Loucy (cell line): ENCODE measurements around the gene PPP3CA.

Experiments used
- EZH2phosphoT487 ChIP-seq: fragments of 200-600 bp; IDR thresholded peaks from 2 replicates; pipeline ENCODE4 v1.6.1; 2018; ENCODE audit warnings: antibody characterized with exemption, mild to moderate bottlenecking, moderate library complexity, borderline replicate concordance
- TF ChIP-seq, protein P1 (sequence below): fragments of 200-600 bp; sonication (generic); conservative IDR thresholded peaks from 2 replicates; pipeline ENCODE4 v1.5.1; 2014; ENCODE audit warnings: mild to moderate bottlenecking, antibody characterized with exemption, low read length

DNA sequence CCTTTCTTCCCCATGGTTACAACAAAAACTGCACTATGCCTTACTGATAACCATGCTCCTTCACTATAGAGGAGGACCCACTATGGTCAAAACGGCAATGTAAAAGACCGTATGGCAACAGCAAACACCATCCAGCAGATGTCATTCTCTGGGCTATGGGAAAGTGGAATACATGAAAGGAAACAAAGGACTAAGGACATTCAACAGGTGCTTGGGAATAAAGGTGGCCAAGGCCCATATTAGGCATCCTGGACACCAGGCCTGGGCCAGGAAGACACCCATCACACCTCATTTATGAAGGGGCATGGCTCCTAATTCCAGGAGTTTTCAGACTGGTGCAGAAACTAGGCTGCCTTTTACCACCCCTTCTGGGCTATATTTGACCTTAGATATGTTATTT is 268.4 kb downstream of the PPP3CA start:
- TF ChIP-seq, protein P1, sequence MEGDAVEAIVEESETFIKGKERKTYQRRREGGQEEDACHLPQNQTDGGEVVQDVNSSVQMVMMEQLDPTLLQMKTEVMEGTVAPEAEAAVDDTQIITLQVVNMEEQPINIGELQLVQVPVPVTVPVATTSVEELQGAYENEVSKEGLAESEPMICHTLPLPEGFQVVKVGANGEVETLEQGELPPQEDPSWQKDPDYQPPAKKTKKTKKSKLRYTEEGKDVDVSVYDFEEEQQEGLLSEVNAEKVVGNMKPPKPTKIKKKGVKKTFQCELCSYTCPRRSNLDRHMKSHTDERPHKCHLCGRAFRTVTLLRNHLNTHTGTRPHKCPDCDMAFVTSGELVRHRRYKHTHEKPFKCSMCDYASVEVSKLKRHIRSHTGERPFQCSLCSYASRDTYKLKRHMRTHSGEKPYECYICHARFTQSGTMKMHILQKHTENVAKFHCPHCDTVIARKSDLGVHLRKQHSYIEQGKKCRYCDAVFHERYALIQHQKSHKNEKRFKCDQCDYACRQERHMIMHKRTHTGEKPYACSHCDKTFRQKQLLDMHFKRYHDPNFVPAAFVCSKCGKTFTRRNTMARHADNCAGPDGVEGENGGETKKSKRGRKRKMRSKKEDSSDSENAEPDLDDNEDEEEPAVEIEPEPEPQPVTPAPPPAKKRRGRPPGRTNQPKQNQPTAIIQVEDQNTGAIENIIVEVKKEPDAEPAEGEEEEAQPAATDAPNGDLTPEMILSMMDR, result no peak
- no peak for TF ChIP-seq EZH2phosphoT487
